ENCODE measurements around the gene SNX5.

Gene SNX5

GRCh38 chr20:17910828-17911294, 57.7 kb downstream of the SNX5 start:
- WGBS (ENCODE audit: extremely low coverage, insufficient coverage, insufficient read length), result no CpG with 5 or more reads among the region's 6 CpGs

GRCh38 chr20:17909869-17910321, 58.7 kb downstream of the SNX5 start:
- Histone ChIP-seq H3K4me1 (ENCODE audit: control insufficient read depth in 1 of 2, insufficient read depth in 2 of 2, low read length in 2 of 2) (peaks cover 0 to 2% of the 10 kb centered on the region in 2 experiments), H3K4ac (ENCODE audit: low read depth, low read length) (no peak overlapping the region), H2BK12ac (ENCODE audit: low read length) (no peak overlapping the region), H3K79me2 (ENCODE audit: control insufficient read depth, insufficient read depth, low read length, poor library complexity) (no peaks in the 10 kb centered on the region), H4K8ac (ENCODE audit: low read depth, low read length) (no peak overlapping the region), H3K36me3 (ENCODE audit: control insufficient read depth in 1 of 2, insufficient read depth in 2 of 2, low read length in 2 of 2) (no peaks in the 10 kb centered on the region), H2BK120ac (ENCODE audit: insufficient read depth, low read length, poor library complexity) (no peak overlapping the region), H3K9me3 (ENCODE audit: insufficient read depth, low read depth, low read length) (no peaks in the 10 kb centered on the region), H3K27ac (ENCODE audit: low read depth, low read length) (no peak overlapping the region), H2AFZ (ENCODE audit: insufficient read depth, low read length, poor library complexity) (no peak overlapping the region), H3K79me1 (ENCODE audit: low read length) (no peaks in the 10 kb centered on the region), H3K4me3 (ENCODE audit: low read depth, low read length) (no peak overlapping the region), H4K12ac (ENCODE audit: low read depth, low read length) (no peak overlapping the region), H3K23ac (ENCODE audit: low read length) (no peak overlapping the region), H3K27me3 (ENCODE audit: insufficient read depth, low read length) (no peaks in the 10 kb centered on the region), H4K91ac (ENCODE audit: low read depth, low read length) (no peak overlapping the region), H3K14ac (ENCODE audit: low read length) (no peak overlapping the region), H2BK5ac (ENCODE audit: low read depth, low read length, poor library complexity) (no peak overlapping the region), H3K9ac (ENCODE audit: low read length) (no peak overlapping the region), H3K4me2 (ENCODE audit: low read length) (no peak overlapping the region), H3K18ac (ENCODE audit: low read length) (no peak overlapping the region), H2AK5ac (ENCODE audit: low read length) (no peak overlapping the region)
- DNase-seq, result no peak
- no CpG with 5 or more reads among the region's 4 CpGs for WGBS (ENCODE audit: extremely low coverage, insufficient coverage, insufficient read length)

More at GRCh38 chr20:17910828-17911294, 57.7 kb downstream of the SNX5 start:
- no peak overlapping the region for H3K4me3 ChIP-seq (ENCODE audit: low read depth, low read length)
- H3K27ac ChIP-seq (ENCODE audit: low read depth, low read length), result no peak overlapping the region
- no peak overlapping the region for H2BK120ac ChIP-seq (ENCODE audit: insufficient read depth, low read length, poor library complexity)
- H3K9ac ChIP-seq (ENCODE audit: low read length), result no peak overlapping the region
- no peak overlapping the region for H4K8ac ChIP-seq (ENCODE audit: low read depth, low read length)
- DNase-seq, result peak; percentile 49 to 62
- H3K4me2 ChIP-seq (ENCODE audit: low read length), result no peak overlapping the region
- H3K36me3 ChIP-seq (ENCODE audit: control insufficient read depth in 1 of 2, insufficient read depth in 2 of 2, low read length in 2 of 2), result no peaks in the 10 kb centered on the region
- no peak overlapping the region for H2BK5ac ChIP-seq (ENCODE audit: low read depth, low read length, poor library complexity)
- no peaks in the 10 kb centered on the region for H3K9me3 ChIP-seq (ENCODE audit: insufficient read depth, low read depth, low read length)
- H3K14ac ChIP-seq (ENCODE audit: low read length), result no peak overlapping the region
- no peaks in the 10 kb centered on the region for H3K79me1 ChIP-seq (ENCODE audit: low read length)
- H3K27me3 ChIP-seq (ENCODE audit: insufficient read depth, low read length), result no peaks in the 10 kb centered on the region
- no peak overlapping the region for H3K23ac ChIP-seq (ENCODE audit: low read length)
- no peak overlapping the region for H4K91ac ChIP-seq (ENCODE audit: low read depth, low read length)
- no peak overlapping the region for H3K4ac ChIP-seq (ENCODE audit: low read depth, low read length)
- H2AK5ac ChIP-seq (ENCODE audit: low read length), result no peak overlapping the region
- no peak overlapping the region for H3K18ac ChIP-seq (ENCODE audit: low read length)
- no peak overlapping the region for H4K12ac ChIP-seq (ENCODE audit: low read depth, low read length)
- no peak overlapping the region for H2AFZ ChIP-seq (ENCODE audit: insufficient read depth, low read length, poor library complexity)
- no peaks in the 10 kb centered on the region for H3K79me2 ChIP-seq (ENCODE audit: control insufficient read depth, insufficient read depth, low read length, poor library complexity)
- H2BK12ac ChIP-seq (ENCODE audit: low read length), result no peak overlapping the region
- peaks cover 0 to 2% of the 10 kb centered on the region in 2 experiments for H3K4me1 ChIP-seq (ENCODE audit: control insufficient read depth in 1 of 2, insufficient read depth in 2 of 2, low read length in 2 of 2)

- H3K4me1 ChIP-seq (ENCODE audit: control insufficient read depth in 1 of 2, insufficient read depth in 2 of 2, low read length in 2 of 2), result no peaks in the 10 kb centered on the region
- H4K8ac ChIP-seq (ENCODE audit: low read depth, low read length), result no peak overlapping the region
- no peaks in the 10 kb centered on the region for H3K27me3 ChIP-seq (ENCODE audit: insufficient read depth, low read length)
- no peak overlapping the region for H3K14ac ChIP-seq (ENCODE audit: low read length)
- H3K36me3 ChIP-seq (ENCODE audit: control insufficient read depth in 1 of 2, insufficient read depth in 2 of 2, low read length in 2 of 2), result no peaks in the 10 kb centered on the region
- no peak overlapping the region for H2BK12ac ChIP-seq (ENCODE audit: low read length)
- H3K79me2 ChIP-seq (ENCODE audit: control insufficient read depth, insufficient read depth, low read length, poor library complexity), result no peaks in the 10 kb centered on the region
- H3K23ac ChIP-seq (ENCODE audit: low read length), result no peak overlapping the region
- no peak overlapping the region for H3K4ac ChIP-seq (ENCODE audit: low read depth, low read length)
- H3K18ac ChIP-seq (ENCODE audit: low read length), result no peak overlapping the region
- H3K4me2 ChIP-seq (ENCODE audit: low read length), result no peak overlapping the region
- H3K9me3 ChIP-seq (ENCODE audit: insufficient read depth, low read depth, low read length), result no peaks in the 10 kb centered on the region
- H4K12ac ChIP-seq (ENCODE audit: low read depth, low read length), result no peak overlapping the region
- no peak overlapping the region for H3K9ac ChIP-seq (ENCODE audit: low read length)
- no peak for DNase-seq
- H2AK5ac ChIP-seq (ENCODE audit: low read length), result no peak overlapping the region
- H4K91ac ChIP-seq (ENCODE audit: low read depth, low read length), result no peak overlapping the region
- WGBS (ENCODE audit: extremely low coverage, insufficient coverage, insufficient read length), result no CpG with 5 or more reads among the region's 7 CpGs
- H3K27ac ChIP-seq (ENCODE audit: low read depth, low read length), result no peak overlapping the region
- no peak overlapping the region for H3K4me3 ChIP-seq (ENCODE audit: low read depth, low read length)
- no peak overlapping the region for H2BK120ac ChIP-seq (ENCODE audit: insufficient read depth, low read length, poor library complexity)
- H2BK5ac ChIP-seq (ENCODE audit: low read depth, low read length, poor library complexity), result no peak overlapping the region
- H3K79me1 ChIP-seq (ENCODE audit: low read length), result no peaks in the 10 kb centered on the region
- H2AFZ ChIP-seq (ENCODE audit: insufficient read depth, low read length, poor library complexity), result no peak overlapping the region
These were observed 63.0 kb downstream of the SNX5 start for GRCh38 chr20:17905544-17905943.

GRCh38 chr20:17904027-17904426, 64.6 kb downstream of the SNX5 start:
- Histone ChIP-seq H3K23ac (ENCODE audit: low read length) (no peak overlapping the region), H3K4ac (ENCODE audit: low read depth, low read length) (no peak overlapping the region), H2BK12ac (ENCODE audit: low read length) (no peak overlapping the region), H3K4me3 (ENCODE audit: low read depth, low read length) (no peak overlapping the region), H3K9ac (ENCODE audit: low read length) (no peak overlapping the region), H4K91ac (ENCODE audit: low read depth, low read length) (no peak overlapping the region), H3K14ac (ENCODE audit: low read length) (no peak overlapping the region), H3K79me2 (ENCODE audit: control insufficient read depth, insufficient read depth, low read length, poor library complexity) (no peaks in the 10 kb centered on the region), H3K4me2 (ENCODE audit: low read length) (no peak overlapping the region), H3K9me3 (ENCODE audit: insufficient read depth, low read depth, low read length) (no peaks in the 10 kb centered on the region), H2BK120ac (ENCODE audit: insufficient read depth, low read length, poor library complexity) (no peak overlapping the region), H3K18ac (ENCODE audit: low read length) (no peak overlapping the region), H4K8ac (ENCODE audit: low read depth, low read length) (no peak overlapping the region), H3K27me3 (ENCODE audit: insufficient read depth, low read length) (no peaks in the 10 kb centered on the region), H3K4me1 (ENCODE audit: control insufficient read depth in 1 of 2, insufficient read depth in 2 of 2, low read length in 2 of 2) (no peaks in the 10 kb centered on the region), H2AFZ (ENCODE audit: insufficient read depth, low read length, poor library complexity) (no peak overlapping the region), H3K36me3 (ENCODE audit: control insufficient read depth in 1 of 2, insufficient read depth in 2 of 2, low read length in 2 of 2) (no peaks in the 10 kb centered on the region), H4K12ac (ENCODE audit: low read depth, low read length) (no peak overlapping the region), H3K79me1 (ENCODE audit: low read length) (no peaks in the 10 kb centered on the region), H2AK5ac (ENCODE audit: low read length) (no peak overlapping the region), H2BK5ac (ENCODE audit: low read depth, low read length, poor library complexity) (no peak overlapping the region), H3K27ac (ENCODE audit: low read depth, low read length) (no peak overlapping the region)
- no CpG with 5 or more reads among the region's 3 CpGs for WGBS (ENCODE audit: extremely low coverage, insufficient coverage, insufficient read length)
- DNase-seq, result no peak

All from trophoblast cell (in vitro differentiated cells and primary cell).